Tibial nerve (tissue), 3 donors: ENCODE measurements around the gene AIM2.

Experiments used
- CTCF ChIP-seq, 5 experiments: fragments of 200-600 bp in 3 of 5; fragments of 450-650 bp in 2 of 5; sonication (generic) in 3 of 5; IDR thresholded peaks; one replicate each; pipeline ENCODE4 v1.5.1; 2016 to 2019; ENCODE audit warnings: antibody characterized with exemption in 5 of 5, mild to moderate bottlenecking in 3 of 5, moderate library complexity in 2 of 5
- POLR2A ChIP-seq, 2 donors: fragments of 450-650 bp; IDR thresholded peaks; one replicate each; pipeline ENCODE4 v1.6.1; 2017; ENCODE audit warnings: antibody characterized with exemption in 2 of 2, mild to moderate bottlenecking in 2 of 2, moderate library complexity in 2 of 2

GRCh38 chr1:159084152-159084551, 7.6 kb upstream of the AIM2 start:
- TF ChIP-seq CTCF (IDR thresholded peaks at IDR 0.05) (no peak), POLR2A (IDR thresholded peaks at IDR 0.05) (no peak)
